K562 (cell line): ENCODE data around the gene GDF15. TPM values are rescaled to one million over a fixed set of nuclear protein-coding genes. Genes with fewer than 3 reads are reported as not detected.
A peak's percentile ranks its signal among the peaks of the same experiment; 100 is the strongest.

Experiments
- AFF4 ChIP-seq: sonication (generic); formaldehyde crosslinking; IDR thresholded peaks from 2 replicates; pipeline ENCODE4 v1.8.0; 2023; ENCODE audit warnings: mild to moderate bottlenecking, missing genetic modification reagents
- HMBOX1 ChIP-seq: sonication (generic); IDR thresholded peaks from 2 replicates; pipeline ENCODE4 v1.6.1; 2016
- KAT7 ChIP-seq: sonication (generic); formaldehyde crosslinking; IDR thresholded peaks from 2 replicates; pipeline ENCODE4 v1.8.0; 2022; ENCODE audit warnings: missing genetic modification reagents, mild to moderate bottlenecking, borderline replicate concordance
- MCM5 ChIP-seq: fragments of 450-650 bp; IDR thresholded peaks from 2 replicates; pipeline ENCODE4 v1.6.1; 2016; ENCODE audit warnings: low read depth
- NBN ChIP-seq: fragments of 450-650 bp; IDR thresholded peaks from 2 replicates; pipeline ENCODE4 v1.6.1; 2016; ENCODE audit warnings: low read depth, mild to moderate bottlenecking
- NCOA6 ChIP-seq: fragments of 450-650 bp; IDR thresholded peaks from 2 replicates; pipeline ENCODE4 v1.6.1; 2017; ENCODE audit warnings: mild to moderate bottlenecking
- RBM22 ChIP-seq: fragments of 200-400 bp; formaldehyde crosslinking; IDR thresholded peaks from 2 replicates; pipeline ENCODE4 v1.6.1; 2018; ENCODE audit warnings: low read length, low read depth; ENCODE audit not compliant: poor library complexity, severe bottlenecking
- U2AF2 ChIP-seq: fragments of 200-400 bp; formaldehyde crosslinking; optimal IDR thresholded peaks from 2 replicates; pipeline ENCODE3; 2017; ENCODE audit warnings: low read depth, mild to moderate bottlenecking, low read length
- polyA plus RNA-seq, 8 experiments: library from polyadenylated mRNA; depleted of rRNA in 4 of 8; stranded (reverse) in 5 of 8; unstranded in 3 of 8; fragments of >200 nt; fragmentation: Nextera tagmentation in 2 of 8; fragmentation: Illumina TruSeq in 1 of 8; extraction: Ambion mirVana in 2 of 8; extraction: Trizol in 1 of 8; gene quantifications; 2 replicates each; pipeline versions ENCODE4 v1.2.1 to v1.2.3, GENCODE V29; 2011 to 2014; ENCODE audit warnings: inconsistent platforms in 1 of 8, missing spikeins in 1 of 8
- total RNA-seq, 7 experiments: library from RNA; depleted of rRNA in 6 of 7; stranded (reverse); fragments of >200 nt in 6 of 7; fragmentation: Illumina TruSeq in 2 of 7; extraction: Trizol in 2 of 7; gene quantifications; 2 replicates each; pipeline versions ENCODE4 v1.2.1 to v1.2.3, GENCODE V29; 2011 to 2021; ENCODE audit warnings: low replicate concordance in 1 of 7
- TF ChIP-seq, protein P1 (sequence below): fragments of 450-650 bp; formaldehyde crosslinking; IDR thresholded peaks from 2 replicates; pipeline ENCODE4 v1.4.0; 2020; ENCODE audit warnings: mild to moderate bottlenecking, moderate library complexity
- TF ChIP-seq, protein P2 (sequence below), 2 experiments: fragments of 450-650 bp; IDR thresholded peaks; 2 replicates each; pipeline ENCODE4 v1.6.1; 2016; ENCODE audit warnings: mild to moderate bottlenecking in 2 of 2, borderline replicate concordance in 1 of 2, low read depth in 1 of 2, moderate library complexity in 1 of 2

GDF15 gene
- total and polyA plus RNA-seq, 9 of the 15 experiments (the other 6 are each of a cell fraction or from before 2014, with no cell fraction given): 2.3 to 82.4 (median 12.5) TPM

DNA sequence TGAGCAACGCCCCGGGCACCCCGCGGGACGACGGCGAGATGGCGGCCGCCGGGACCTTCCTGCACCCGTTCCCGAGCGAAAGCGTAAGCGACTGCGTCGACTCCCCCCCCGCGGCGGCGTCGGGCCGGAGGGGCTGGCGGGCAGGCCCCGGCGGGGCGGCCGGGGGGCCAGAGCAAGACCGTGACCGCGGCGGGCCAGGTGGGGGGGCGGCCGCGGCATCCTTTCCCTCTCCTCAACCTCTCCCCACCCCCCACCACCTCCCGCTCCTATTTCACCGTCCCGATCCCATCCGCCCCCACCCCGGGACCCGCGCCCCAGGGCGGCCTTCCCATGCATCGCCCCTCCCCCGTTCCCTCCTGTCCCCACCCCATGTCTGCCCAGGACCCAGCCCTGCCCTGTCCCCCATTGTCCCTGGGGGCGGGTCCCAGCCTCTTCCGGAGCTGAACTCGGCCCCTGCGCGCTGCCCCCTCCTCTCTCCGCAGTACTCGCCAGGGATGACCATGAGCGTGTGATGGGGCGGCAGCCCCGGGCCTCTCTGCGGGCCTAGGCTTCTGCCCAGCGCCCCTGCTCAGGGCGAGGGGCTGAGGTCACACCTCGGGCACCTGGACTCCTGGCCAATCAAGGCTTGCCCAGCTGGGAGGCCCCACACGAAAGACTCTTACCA lies 47.9 kb downstream of the GDF15 start (continued):
- no peak for TF ChIP-seq AFF4 (CRISPR knock-in tag)
- no peak for TF ChIP-seq MCM5
- no peak for TF ChIP-seq U2AF2
- TF ChIP-seq HMBOX1: no peak
- no peak for TF ChIP-seq KAT7 (CRISPR knock-in tag)
- TF ChIP-seq, protein P1, sequence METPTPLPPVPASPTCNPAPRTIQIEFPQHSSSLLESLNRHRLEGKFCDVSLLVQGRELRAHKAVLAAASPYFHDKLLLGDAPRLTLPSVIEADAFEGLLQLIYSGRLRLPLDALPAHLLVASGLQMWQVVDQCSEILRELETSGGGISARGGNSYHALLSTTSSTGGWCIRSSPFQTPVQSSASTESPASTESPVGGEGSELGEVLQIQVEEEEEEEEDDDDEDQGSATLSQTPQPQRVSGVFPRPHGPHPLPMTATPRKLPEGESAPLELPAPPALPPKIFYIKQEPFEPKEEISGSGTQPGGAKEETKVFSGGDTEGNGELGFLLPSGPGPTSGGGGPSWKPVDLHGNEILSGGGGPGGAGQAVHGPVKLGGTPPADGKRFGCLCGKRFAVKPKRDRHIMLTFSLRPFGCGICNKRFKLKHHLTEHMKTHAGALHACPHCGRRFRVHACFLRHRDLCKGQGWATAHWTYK (CRISPR knock-in tag): no peak
- TF ChIP-seq RBM22: peak; percentile 81
- TF ChIP-seq, protein P2, sequence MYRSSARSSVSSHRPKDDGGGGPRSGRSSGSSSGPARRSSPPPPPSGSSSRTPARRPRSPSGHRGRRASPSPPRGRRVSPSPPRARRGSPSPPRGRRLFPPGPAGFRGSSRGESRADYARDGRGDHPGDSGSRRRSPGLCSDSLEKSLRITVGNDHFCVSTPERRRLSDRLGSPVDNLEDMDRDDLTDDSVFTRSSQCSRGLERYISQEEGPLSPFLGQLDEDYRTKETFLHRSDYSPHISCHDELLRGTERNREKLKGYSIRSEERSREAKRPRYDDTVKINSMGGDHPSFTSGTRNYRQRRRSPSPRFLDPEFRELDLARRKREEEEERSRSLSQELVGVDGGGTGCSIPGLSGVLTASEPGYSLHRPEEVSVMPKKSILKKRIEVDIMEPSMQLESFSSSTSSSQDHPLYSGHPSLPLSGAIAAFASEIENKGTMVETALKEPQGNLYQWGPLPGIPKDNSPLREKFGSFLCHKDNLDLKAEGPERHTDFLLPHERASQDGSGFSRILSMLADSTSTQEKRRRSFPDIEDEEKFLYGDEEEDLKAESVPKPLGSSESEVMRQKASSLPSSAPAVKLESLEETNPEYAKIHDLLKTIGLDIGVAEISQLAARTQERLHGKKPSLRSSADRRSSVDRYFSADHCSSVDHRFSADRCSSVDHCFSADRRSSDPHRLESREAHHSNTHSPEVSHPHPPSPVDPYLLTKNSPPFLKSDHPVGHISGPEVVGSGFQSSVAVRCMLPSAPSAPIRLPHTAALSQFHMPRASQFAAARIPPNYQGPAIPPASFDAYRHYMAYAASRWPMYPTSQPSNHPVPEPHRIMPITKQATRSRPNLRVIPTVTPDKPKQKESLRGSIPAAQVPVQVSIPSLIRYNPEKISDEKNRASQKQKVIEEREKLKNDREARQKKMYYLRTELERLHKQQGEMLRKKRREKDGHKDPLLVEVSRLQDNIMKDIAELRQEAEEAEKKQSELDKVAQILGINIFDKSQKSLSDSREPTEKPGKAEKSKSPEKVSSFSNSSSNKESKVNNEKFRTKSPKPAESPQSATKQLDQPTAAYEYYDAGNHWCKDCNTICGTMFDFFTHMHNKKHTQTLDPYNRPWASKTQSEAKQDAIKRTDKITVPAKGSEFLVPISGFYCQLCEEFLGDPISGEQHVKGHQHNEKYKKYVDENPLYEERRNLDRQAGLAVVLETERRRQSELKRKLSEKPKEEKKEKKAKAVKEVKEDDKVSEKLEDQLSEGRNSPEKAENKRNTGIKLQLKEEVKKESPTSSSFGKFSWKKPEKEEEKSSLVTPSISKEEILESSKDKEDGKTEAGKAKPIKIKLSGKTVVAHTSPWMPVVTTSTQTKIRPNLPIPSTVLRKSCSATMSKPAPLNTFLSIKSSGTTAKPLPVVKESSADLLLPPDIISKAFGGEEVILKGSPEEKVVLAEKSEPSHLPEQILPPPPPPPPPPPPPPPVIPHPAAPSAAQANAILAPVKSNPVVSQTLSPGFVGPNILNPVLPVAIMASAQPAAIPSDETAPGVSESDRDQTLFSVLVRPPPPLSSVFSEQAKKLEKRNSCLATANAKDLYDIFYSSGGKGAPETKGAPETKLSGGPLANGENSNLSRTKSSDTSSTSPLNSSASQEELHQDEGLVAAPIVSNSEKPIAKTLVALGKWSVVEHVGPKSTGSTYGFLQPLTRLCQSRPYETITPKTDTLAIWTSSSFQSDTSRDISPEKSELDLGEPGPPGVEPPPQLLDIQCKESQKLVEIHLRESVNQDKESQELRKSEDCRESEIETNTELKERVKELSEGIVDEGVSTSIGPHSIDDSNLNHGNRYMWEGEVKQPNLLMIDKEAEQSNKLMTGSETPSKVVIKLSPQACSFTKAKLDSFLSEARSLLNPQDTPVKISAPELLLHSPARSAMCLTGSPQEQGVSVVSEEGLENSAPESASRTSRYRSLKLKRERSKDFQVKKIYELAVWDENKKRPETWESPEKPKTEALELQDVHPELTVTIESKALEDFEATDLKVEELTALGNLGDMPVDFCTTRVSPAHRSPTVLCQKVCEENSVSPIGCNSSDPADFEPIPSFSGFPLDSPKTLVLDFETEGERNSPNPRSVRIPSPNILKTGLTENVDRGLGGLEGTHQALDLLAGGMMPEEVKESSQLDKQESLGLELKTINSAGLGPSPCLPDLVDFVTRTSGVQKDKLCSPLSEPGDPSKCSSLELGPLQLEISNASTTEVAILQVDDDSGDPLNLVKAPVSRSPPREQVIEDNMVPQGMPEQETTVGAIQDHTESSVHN (IDR thresholded peaks at IDR 0.05; ENCODE audit: borderline replicate concordance in 1 of 2, low read depth in 1 of 2): no peak
- TF ChIP-seq NCOA6: no peak
- TF ChIP-seq NBN: no peak
